ENCODE results near the gene AP5M1.

GRCh38 chr14:57329833-57330232 is 61.1 kb downstream of the AP5M1 start:
- TF ChIP-seq SIN3A (IDR thresholded peaks at IDR 0.05; ENCODE audit: borderline replicate concordance, insufficient read depth, low read length) (no peak), POLR2AphosphoS5 (IDR thresholded peaks at IDR 0.05; ENCODE audit: low read depth, low read length) (no peak)
